ENCODE results near the gene ECEL1.
"Not testable (repeated sequence)": the region's sequence is repeated elsewhere in the genome, so short reads cannot be mapped to it uniquely, and the experiment has no call there.

The ECEL1 gene, protein sequence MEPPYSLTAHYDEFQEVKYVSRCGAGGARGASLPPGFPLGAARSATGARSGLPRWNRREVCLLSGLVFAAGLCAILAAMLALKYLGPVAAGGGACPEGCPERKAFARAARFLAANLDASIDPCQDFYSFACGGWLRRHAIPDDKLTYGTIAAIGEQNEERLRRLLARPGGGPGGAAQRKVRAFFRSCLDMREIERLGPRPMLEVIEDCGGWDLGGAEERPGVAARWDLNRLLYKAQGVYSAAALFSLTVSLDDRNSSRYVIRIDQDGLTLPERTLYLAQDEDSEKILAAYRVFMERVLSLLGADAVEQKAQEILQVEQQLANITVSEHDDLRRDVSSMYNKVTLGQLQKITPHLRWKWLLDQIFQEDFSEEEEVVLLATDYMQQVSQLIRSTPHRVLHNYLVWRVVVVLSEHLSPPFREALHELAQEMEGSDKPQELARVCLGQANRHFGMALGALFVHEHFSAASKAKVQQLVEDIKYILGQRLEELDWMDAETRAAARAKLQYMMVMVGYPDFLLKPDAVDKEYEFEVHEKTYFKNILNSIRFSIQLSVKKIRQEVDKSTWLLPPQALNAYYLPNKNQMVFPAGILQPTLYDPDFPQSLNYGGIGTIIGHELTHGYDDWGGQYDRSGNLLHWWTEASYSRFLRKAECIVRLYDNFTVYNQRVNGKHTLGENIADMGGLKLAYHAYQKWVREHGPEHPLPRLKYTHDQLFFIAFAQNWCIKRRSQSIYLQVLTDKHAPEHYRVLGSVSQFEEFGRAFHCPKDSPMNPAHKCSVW

DNA sequence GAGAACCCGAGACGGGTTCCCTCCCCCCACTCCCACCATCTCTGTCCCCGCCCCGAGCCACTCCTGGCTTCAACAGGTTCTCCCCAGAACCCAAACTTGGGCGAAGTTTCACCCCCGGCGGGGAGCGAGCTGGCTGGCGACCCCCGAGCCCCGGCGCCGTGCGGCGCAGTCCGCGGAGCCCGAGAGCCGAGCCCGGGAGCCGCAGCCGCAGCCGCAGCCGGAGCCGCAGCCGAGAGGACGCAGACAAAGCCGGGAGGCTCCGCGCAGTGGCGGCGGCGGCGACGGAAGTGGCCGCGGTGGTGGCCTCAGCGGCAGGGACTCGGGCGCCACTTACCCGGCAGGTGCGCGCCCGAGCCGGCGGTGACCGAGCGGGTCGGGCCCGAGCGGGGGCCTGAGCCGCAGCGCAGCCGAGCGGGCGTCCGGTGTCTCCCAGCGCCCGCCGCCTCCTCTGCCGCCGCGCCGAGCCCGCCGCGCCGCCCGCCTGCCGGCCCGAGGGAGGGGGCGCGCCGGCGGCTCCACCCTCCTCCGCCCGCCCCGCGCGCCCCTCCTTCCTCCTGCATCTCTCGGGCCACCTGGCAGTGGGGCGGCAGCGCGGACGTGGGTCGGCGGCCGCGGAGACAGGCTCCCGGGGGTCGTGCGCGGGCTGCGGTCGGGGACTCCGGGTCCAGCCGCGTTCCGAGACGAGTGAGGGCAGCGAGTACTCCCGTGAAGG is at the start of gene ECEL1:
TSS of gene ECEL1 (minus strand) at position 450 of the 712 bp plus-strand sequence. CDS start 1,181 bp downstream, outside the sequence.
- DNase-seq, result no peak

DNA sequence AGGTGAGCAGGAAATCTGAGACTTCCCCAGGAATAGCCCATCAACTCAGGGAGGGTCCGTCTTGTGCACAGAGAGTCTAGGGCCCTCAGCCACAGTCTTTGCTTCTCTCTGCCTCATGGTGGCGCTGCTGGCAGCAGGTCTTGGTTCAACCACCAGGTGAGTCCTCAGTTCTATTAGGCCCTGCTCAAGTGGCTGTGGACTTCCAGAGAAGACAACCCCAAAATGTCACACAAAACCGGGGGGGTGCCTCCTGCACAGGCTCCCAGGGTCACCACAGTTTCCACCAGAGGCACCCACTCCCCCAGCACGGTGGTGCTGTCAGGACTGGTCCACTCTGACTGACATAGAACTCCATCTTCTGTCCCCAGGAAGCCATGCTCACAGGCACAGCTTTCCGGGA is 49.4 kb upstream of the ECEL1 start:
- DNase-seq, result no peak

DNA sequence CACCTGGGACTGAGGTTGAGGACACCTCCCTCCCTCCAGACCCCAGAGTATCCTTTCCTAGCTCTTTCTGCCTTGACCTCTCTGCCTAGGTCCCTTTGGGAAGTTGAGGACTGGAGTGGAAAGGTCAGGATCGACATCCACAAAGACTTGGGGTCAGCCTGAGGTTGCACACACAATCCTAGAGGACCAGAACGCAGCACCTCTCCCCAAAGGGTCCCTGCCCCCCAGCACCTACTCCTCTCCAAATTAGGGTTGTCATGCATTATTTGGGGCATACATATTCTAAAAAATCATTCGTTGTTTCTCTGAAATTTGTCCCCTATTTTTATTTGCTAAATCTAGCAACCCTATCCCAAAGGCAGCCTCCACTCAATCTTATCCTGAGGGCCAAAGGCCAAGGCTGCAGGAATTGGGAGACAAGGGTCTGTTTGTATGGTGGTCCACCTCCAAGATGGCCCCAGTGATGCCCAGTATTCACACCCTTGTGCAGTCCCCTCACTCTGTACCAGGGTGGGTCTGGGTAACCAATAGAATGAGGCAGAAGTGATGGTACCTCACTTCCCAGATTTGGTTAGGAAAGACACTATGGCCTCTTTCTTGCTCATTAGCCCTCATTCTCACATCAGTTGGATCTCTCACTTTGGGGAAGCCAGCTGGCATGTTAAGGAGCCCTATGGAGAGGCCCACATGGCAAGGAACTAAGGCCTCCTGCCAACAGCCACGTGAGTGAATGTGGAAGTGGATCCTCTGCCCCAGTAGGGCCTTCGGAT is 48.3 kb upstream of the ECEL1 start:
- no peak for DNase-seq

DNA sequence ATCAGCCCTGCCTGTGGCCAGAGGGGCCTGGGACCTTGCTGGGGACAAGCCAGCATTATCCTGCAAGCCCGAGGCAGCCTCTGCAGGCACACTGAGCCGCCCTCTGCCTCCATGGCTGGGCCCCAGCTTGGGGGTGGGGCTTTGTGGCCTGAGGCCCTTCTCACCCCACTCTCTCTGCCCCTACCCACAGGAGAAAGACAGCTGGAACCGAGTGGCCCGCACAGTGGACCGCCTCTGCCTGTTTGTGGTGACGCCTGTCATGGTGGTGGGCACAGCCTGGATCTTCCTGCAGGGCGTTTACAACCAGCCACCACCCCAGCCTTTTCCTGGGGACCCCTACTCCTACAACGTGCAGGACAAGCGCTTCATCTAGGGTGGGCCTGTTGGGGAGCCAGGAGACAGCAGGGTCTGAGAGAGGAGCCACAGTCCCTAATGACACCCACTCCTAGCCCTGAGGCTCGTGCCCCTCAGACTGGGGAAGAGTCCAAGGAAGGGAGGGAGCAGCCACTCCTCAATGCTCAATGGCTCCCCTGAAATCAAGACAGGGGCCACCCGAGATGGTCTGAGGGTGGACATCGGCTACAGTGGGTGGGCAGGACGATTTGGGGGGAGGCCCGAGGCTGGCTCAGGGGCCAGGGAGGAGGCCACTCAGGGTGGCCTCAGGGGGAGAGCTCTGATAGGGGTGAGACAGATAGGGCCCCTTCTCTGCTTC is 47.5 kb upstream of the ECEL1 start:
- no peak for DNase-seq

DNA sequence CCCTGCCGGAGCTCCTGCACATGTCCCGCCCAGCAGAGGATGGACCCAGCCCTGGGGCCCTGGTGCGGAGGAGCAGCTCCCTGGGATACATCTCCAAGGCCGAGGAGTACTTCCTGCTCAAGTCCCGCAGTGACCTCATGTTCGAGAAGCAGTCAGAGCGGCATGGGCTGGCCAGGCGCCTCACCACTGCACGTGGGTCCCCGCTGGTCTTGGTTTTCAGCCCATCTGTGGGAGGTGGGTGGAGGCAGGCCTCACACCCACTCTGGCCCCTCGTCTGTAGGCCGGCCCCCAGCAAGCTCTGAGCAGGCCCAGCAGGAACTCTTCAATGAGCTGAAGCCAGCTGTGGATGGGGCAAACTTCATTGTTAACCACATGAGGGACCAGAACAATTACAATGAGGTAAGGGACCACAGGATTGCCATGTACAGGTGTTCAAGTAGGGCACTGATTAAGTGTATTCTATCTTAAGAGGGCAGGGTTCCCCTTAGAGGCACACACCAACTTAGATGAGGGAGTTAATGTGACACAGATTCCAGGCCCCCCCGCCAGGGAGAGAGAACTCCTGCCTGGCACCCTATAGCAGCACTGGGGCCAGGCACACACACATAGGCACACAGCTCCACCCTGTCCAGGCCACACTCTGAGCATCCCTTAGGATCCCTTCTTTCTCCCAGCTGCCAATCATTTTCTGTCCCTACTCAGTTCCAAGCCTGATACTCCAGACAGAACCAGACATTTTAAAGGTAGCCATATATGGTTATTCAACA is 46.5 kb upstream of the ECEL1 start:
- DNase-seq, result no peak

DNA sequence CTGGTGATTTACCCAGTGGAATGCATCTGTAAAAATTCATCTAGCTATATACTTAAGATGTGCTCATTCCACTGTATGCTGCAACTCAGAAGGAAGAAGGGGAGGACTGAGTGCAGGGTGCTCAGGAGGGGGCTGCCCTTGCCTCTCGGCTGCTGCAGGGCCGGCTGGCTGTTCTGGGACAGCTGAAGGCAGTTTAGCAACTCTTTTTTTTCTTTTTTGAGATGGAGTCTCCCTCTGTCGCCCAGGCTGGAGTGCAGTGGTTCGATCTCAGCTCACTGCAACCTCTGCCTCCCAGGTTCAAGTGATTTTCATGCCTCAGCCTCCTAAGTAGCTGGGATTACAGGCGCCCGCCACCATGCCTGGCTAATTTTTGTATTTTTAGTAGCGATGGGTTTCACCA is 45.2 kb upstream of the ECEL1 start:
- not testable (repeated sequence) for DNase-seq

DNA sequence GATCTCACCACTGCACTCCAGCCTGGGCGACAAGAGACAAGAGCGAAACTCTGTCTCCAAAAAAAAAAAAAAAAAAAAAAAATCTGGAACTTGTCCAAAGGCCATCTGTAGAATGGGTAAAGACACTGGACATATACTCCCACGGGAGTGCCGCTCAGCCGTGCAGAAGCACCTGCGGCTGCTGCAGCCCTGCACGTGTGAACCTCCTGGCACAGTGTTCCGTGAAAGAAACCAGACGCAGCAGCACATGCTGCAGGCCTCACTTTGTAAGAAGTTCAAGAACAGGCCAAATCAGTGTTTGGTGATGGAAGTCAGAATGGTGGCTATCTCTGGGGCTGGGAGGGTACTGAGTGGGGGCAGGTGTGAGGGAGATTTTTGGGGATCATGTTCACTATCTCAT is 44.8 kb upstream of the ECEL1 start:
- no peak for DNase-seq

DNA sequence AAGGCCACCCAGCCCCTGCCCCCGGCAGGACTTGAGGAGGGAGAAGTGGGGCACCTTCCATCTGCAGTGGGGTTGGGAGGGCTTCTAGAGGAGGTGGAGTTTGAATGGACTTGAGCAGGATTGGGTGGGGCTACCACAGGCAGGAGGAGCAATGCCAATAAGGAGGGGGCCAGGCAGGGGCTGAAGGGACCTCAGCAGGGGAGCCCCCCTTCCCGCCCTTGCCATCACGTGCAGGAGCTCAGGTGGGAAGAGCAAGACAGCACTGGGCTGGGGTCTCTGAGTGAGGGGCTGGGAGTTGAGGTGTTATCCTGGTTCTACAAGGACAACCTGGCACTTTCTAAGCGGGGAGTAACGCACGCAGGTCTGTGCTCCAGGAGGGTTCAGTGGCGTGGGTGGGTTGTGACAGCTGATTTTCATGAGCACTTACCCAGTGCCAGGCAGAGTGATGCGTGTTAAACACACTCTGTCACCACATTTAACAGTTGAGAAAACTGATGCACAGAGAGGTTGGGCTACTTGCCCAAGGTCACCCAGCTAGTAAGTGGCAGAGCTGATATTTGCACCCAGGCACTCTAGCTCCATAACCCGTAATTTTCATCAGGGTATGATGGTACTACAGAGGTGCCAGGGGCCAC is 43.1 kb upstream of the ECEL1 start:
- no peak for DNase-seq

DNA sequence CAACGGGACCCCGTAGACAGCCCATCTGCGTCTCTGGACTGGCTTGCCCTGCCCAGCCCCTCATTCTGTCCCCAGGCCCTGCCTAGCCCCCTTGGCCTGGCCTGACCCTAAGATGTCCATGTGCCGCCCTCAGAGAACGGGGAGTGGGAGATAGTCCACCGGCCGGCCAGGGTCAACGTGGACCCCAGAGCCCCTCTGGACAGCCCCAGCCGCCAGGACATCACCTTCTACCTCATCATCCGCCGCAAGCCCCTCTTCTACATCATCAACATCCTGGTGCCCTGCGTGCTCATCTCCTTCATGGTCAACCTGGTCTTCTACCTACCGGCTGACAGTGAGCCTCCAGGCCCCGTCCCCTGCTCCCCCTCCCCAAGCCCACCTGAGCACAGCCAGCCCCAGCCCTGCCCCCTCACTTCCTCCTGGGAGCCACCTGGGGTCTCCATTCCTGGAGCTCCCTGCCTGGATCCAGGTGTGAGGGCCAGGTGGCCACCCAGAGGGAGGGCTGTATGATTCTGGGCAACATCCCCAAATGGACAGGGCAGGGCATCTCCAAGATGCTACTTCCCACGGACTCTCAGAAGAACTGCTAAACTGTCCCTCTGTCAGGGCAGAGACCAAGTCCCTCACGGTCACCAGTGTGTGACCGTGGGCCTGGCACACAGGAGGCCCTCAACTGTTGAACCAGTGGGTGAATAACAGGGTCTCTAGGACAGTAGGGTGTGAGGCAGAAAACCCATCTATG is 42.3 kb upstream of the ECEL1 start:
- DNase-seq, result no peak

DNA sequence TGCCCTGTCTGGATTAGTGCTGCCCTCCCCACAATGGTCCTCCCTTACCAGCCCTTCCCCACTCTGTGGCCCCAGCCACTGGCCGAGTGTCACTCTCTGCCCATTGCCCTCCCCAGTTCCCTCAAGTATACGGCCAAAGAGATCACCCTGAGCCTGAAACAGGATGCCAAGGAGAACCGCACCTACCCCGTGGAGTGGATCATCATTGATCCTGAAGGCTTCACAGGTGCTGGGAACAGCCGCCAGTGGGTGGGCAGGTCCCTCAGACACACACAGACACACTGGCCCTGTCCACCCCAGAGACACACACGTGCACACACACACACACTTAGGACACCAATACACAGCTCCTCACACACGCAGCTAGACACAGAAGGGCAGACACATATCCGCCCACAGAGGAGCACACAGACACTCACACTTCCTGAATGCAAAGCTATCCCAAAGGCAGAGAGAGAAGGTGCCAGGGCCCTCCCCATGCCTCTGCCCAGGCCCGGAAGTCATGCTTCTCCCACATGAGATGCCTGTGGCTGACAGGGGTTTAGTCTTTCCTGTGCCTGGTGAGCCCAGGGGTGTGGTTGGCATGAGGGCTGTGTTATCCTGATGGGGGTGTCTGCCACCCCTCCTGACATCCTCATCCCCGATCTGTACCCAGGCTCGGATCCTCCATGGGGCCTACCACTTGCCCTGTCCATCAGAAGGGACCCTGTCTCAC is 41.3 kb upstream of the ECEL1 start:
- no peak for DNase-seq

DNA sequence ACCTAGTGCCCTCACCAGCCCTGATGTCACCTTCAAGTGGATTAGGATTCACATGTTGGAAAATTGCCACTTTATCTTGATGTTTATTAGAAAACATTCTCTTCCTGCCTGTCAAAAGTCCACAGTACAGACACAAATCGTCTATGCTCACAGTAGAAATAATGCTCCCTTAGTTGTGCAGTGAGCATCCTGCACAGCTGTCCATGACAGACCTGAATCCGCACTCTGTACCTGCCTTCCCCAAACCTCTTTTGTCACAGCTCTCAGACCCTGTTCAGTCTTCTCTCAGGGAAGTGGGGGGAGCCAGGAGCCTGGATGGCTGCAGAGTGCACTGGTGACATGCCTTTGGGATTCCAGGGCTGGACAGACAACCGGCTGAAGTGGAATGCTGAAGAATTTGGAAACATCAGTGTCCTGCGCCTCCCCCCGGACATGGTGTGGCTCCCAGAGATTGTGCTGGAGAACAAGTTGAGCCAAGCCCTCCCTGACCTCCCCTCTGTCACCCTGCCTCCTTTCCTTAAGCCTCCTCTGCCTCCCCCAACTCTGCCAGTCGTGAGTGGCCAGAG is 40.4 kb upstream of the ECEL1 start:
- no peak for DNase-seq

DNA sequence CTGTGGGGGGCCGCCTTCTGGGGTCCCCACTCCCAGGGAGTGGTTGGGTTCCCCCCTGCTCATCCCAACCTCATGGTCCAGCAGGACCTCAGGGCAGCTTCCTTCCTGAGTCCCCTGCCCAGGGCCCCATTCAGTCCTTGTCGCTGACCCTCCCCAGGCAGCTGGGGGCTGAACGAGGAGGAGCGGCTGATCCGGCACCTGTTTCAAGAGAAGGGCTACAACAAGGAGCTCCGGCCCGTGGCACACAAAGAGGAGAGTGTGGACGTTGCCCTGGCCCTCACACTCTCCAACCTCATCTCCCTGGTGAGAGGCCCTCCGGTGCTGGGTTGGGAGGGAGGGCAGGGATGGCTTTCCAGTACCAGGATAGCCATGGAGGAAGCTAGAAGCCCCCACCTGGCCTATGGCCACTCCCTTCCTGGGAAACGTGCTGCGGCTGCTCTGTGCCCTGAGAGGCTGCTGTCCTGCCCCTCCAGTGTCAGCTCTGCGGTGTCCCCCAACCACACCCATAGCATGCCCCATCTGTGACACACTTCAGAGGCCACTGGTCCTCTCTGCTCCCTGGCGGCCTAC is 38.8 kb upstream of the ECEL1 start:
- no peak for DNase-seq

DNA sequence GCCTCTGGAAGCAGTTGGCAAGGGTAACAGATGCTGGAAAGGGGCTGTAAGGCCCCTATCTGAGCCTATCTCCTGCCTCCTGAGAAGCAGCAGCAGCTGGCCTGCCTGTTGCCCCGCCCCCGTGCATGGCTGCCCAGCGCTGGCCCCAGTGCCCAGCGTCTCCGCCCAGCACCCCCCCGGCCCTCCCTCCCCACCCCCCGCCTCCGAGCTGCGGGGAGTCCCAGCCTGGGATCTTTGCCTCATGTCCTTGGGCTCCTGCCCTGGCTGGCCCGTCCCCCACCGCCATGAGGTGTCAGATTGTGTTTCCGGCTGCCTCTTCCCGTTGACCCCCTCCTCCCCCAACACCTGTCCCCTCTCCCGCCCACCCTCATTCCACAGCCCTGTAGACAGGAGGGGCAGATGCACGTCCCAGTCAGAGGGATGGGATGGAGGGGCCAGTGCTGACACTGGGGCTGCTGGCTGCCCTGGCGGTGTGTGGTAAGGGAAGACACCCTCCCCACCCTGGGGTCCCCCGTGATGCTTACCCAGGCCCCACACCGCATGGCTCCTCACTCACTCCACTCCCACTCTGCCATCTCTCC is 38.2 kb upstream of the ECEL1 start, which contains the start of gene CHRND:
TSS of gene CHRND (plus strand) at position 370 of the 581 bp plus-strand sequence. CDS start at position 426, 56 bp downstream.
- no peak for DNase-seq

DNA sequence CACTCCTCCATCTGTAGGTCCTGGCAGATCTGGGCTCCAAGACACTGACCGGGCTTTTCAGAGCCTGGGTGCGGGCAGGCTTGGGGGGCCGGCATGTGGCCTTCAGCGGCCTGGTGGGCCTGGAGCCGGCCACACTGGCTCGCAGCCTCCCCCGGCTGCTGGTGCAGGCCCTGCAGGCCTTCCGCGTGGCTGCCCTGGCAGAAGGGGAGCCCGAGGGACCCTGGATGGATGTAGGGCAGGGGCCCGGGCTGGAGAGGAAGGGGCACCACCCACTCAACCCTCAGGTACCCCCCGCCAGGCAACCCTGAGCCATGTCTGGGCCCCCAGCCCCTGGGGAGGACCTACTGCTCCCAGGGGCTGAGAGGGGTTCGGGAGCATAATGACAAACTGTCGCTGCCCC is 37.6 kb upstream of the ECEL1 start:
- no peak for DNase-seq

DNA sequence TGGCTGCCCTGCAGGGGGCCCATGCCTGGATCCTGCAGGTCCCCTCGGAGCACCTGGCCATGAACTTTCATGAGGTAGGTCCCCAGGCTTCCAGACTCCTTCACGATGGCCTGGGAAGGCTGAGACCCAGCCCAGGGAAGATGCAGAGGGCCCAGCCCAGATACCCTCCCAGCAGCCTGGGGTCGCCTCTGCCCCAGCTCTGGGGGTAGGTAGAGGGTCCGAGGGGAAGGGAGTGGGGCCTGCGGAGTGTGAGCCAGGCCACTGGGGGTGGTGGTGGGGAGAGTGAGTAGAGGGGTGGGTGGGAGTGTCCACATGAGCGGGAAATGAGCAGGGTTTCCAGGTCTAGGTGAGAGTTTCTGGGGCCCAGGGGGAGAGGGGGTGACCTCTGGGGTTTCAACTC is 37.1 kb upstream of the ECEL1 start:
- DNase-seq, result no peak

DNA sequence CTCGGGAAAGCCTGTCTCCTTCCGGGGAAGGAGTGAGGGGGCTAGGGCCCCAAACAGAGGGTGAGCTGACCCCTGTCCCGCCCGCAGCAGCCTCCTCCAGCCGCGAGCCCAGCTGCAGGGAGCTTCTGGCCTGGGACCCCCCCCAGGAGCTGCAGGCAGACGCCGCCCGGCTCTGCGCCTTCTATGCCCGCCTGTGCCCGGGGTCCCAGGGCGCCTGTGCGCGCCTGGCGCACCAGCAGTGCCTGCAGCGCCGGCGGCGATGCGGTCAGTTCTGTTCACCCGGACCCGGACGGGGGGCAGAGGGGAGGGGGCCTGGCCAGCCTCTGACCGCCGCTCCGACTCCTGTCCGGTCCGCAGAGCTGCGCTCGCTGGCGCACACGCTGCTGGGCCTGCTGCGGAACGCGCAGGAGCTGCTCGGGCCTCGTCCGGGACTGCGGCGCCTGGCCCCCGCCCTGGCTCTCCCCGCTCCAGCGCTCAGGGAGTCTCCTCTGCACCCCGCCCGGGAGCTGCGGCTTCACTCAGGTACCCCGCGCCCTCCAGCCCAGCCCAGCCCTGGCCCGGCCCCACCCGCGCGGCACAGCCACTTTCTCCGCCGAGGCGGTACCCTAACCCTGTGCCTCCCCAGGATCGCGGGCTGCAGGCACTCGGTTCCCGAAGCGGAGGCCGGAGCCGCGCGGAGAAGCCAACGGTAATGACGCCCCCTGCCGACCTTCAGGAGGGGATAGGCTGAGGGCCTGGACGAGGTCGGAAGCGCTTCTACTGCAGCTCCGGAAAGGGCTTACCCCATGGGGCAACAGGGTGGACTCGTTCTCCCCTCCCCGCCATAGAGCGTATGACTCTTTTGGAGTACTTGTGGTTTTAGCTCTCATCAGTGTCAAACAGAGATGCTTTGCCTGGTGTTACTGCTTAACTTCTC is 36.3 kb upstream of the ECEL1 start:
- DNase-seq, result no peak

DNA sequence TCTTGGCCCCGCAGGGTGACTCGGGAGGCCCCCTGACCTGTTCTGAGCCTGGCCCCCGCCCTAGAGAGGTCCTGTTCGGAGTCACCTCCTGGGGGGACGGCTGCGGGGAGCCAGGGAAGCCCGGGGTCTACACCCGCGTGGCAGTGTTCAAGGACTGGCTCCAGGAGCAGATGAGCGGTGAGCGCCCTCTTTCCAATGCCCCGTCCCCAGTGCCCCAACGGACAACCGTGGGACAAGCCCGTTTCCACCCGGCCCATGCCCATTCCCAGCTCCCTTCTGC is 35.7 kb upstream of the ECEL1 start:
- DNase-seq, result no peak
